CD4-positive, alpha-beta T cell treated with Interleukin-10 for 1 hour (primary cell): Measurements from ENCODE around the gene AGPS.
A peak's percentile ranks its signal among the peaks of the same experiment; 100 is the strongest.
"Not testable (repeated sequence)": the region's sequence is repeated elsewhere in the genome, so short reads cannot be mapped to it uniquely, and the experiment has no call there.

Source experiments
- DNase-seq: peaks from one replicate; pipeline ENCODE4 v3.0.0-alpha.2; 2020

The AGPS gene

GRCh38 chr2:177392373-177393202 is at the start of gene AGPS:
AGPS (plus strand) TSS chr2:177392773; CDS start chr2:177392790, 17 bp downstream.
- DNase-seq: peak; percentile 79

- no peak for DNase-seq
Measured at GRCh38 chr2:177343773-177344172, 48.8 kb upstream of the AGPS start.

DNA sequence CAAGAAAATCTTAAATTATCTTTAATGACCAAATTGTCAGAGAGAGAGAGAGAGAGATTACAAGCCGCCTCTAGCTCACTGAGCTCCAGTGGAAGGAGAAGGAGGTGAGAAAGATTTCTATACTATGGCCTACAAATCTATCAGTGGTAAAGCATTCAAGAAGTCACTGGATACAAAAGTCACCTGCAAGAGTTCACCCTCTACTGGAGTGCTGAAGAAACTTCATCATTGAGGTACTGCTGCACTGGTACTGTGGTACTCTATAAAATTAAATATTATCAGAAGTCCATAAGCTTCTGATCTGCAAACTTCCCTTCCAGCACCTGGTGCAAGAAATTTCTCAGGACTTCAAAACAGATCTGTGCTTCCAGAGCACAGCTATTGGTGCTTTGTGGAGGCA is 48.3 kb upstream of the AGPS start:
- DNase-seq: no peak

DNA sequence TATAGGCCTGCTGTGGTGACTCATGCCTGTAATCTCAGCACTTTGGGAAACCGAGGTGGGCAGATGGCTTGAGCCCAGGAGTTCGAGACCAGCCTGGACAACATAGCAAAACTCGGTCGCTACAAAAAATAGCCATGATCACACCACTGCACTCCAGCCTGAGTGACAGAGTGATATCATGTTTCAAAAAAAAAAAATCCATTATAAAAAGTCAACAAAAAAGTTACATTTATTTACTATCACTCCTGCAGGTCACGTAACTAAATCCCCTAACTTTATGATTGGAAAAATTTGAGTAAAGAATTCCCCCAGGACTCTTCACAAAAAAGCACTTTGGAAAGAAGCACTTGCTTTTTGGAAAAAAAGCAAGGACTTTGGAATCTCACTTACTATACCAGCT is 46.4 kb upstream of the AGPS start:
- no peak for DNase-seq

DNA sequence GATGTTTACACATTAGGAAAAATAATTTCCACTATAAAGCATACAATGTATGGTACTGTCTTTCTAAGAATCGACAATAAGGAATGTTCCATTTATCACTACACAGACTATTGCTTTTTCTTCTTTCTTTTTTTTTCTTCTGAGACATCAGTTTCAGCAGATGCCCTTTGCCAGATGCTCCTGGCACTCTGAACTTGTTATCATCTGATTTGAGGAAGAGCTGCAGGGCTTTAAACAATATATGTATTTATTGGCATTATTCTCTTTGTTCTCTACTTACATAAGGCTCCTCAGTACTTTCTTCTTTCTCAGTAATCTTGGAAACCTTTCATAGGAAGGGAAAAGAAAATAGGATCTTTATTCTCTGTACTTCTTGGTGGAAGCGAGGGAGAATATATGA is 45.0 kb upstream of the AGPS start:
- no peak for DNase-seq

DNA sequence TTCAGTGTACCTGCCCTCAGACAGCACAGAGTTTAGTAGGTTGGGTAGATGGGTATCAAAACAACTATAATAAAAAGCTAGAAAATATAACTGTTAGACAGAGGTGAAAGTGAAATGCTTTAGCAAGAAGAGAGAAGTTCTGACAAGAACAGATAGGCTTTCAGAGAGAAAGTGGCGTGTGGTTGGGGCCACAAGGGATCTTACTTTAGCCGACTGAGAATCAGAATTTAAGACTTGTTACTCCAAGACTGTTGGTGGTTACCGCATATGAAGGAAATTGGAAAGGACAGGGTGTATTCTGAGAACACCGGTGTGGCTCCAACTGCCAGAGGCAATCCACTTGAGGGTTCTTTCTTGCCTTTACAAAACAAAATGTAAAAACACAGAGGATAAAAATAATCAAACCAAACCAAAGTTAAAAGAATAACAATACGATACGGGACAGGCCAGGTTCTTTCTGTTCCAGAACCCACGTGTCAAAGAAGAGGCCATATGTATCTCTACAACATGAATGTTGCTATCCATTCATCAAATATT is 44.4 kb upstream of the AGPS start:
- no peak for DNase-seq

GRCh38 chr2:177348733-177349693 is 43.6 kb upstream of the AGPS start:
- DNase-seq: no peak

GRCh38 chr2:177350624-177351023 is 41.9 kb upstream of the AGPS start:
- not testable (repeated sequence) for DNase-seq

- not testable (repeated sequence) for DNase-seq
Measured at GRCh38 chr2:177351121-177351520, 41.5 kb upstream of the AGPS start.

DNA sequence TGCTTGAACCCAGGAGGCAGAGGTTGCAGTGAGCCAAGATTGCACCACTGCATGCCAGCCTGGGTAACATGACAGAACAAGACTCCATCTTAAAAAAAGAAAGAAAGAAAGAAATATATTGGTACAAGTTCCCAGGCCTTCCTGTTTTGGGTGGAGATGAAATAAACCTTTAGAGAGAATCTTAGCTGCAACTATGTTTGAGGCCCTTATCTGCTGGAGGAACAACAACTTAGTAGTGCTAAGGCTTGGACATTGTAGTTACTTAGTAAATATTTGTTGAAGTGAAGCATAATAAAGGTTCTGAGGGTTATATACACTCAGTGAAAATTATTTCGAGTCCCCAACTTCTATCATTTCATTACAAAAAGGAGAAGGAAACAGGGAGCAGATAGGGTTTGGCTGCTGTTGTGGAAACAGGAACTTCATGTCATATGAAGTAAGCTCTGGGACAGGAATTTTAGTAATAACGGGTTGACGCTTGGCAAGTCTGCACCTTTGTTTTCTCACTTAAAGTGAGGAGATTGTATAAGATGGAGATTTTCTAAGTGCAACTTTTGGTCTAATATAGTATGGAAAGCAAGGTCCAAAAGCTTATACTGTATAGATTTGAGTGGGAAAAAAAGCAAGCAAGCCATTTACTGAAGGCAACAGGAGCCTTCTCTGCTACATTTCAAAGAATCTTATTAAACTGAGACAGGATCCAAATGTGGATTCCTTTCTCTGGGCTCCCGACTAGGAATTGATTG is 40.0 kb upstream of the AGPS start:
- DNase-seq: no peak

DNA sequence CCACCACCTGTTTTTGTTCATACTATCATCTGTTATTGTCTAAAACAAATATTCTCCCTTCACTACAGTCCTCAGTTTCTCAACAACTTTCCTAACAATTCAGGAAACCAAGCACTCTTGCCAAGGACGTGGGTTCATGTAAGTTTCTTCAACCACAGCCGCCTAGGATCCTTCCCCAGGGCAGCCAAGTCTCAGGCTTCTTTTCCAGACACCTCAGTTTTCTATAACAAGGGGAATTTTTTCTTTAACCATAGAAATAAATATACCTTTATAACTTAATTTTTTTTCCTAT is 39.4 kb upstream of the AGPS start:
- DNase-seq: no peak

DNA sequence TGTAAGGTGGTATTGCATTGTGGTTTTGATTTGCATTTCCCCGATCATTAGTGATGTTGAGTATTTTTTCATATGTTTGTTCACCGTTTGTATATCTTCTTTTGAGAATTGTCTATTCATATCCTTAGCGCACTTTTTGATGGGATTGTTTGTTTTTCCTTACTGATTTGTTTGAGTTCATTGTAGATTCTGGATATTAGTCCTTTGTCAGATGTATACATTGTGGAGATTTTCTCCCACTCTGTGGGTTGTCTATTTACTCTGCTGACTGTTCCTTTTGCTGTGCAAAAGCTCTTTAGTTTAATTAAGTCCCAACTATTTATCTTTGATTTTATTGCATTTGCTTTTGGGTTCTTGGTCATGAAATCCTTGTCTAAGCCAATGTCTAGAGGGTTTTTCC is 38.0 kb upstream of the AGPS start:
- not testable (repeated sequence) for DNase-seq

DNA sequence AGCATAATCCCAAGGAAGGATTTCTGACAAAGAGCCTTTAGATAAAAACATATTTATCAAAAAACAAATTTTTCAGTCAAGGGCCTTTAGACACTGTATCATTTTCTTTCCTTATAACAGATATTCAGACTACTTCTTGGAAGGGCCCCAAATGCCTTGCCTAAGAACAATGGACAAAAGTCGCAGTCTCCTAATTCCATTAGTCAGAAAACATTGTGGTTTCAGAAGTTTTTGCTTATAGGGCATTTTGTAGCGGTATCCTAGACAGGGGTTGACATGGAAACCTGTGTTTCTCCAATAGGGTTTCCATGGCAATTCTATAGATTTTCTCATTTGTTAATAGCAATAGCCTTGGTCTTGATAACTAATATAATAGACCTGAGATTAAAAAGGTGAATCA is 36.7 kb upstream of the AGPS start:
- no peak for DNase-seq

DNA sequence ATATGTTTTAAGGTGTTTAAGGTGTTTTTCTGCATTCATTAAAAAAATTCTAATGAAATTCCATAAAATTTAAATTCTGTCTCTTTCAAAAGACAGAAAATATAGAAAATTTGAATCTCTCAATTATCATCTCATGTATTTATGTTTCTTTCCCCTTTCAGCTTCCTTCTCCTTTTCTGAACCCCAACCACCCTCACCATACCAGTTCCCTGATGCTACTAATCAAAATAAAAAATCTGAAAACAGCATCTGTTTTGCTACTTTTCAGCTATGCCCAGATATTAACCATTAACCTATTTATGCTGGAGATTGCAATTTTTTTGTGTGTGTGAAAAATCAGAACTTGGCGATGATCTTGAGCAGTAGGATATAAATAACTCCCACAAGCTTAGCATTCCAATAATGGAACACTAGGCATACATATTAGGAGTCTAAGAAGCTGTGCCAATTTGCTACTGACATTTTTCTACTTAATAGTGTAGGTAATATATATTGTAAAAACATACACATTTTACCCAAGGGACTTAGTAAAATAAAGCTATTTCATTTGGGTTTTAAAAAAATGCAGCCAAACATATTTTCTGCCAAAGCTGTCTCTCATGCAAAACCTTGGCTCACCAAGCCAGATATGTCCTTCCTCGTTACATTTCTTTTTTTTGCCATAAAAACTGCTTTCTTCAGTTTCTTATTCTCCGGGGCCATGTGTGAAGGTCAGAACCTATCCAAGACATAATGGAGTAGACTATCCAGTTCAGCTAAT is 32.6 kb upstream of the AGPS start:
- DNase-seq: no peak

GRCh38 chr2:177362499-177362898 is 30.1 kb upstream of the AGPS start:
- DNase-seq: no peak

DNA sequence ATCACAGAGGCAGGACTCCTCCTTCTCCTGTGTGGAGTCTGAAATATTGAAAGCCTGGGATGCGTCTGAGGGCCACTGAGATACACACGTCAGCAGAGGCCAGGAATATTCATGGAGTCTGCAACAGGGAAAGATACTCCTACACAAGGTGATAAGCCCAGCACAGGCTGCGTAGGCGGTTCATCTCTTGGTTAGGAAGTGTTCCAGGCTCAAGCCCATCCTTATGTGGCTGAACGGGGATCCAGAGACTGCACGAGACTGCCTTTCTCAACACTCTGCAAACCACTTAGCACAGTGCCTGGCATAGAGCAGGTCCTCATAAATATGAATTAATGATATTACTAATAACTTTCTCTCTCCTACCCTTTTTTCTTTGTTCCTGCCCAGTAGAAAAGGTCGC is 29.2 kb upstream of the AGPS start:
- DNase-seq: no peak

DNA sequence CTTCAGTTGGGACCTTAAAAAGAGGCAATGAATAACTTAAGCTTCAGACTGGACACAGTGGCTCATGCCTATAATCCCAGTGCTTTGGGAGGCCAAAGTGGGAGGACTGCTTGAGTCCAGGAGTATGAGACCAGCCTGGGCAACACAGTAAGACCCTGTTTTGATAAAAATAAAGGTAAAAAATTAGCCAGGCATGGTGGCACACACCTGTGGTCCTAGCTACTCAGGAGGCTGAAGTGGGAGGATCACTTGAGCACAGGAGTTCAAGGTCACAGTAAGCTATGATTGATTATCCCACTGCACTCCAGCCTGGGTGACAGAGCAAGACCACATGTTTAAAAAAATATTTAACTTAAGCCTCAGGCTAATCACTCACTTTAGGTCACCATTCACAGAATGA is 26.8 kb upstream of the AGPS start:
- DNase-seq: not testable (repeated sequence)

GRCh38 chr2:177368023-177368422 is 24.6 kb upstream of the AGPS start:
- not testable (repeated sequence) for DNase-seq

GRCh38 chr2:177379354-177379753 is 13.2 kb upstream of the AGPS start:
- DNase-seq: no peak

GRCh38 chr2:177380181-177380580 is 12.4 kb upstream of the AGPS start:
- no peak for DNase-seq

DNA sequence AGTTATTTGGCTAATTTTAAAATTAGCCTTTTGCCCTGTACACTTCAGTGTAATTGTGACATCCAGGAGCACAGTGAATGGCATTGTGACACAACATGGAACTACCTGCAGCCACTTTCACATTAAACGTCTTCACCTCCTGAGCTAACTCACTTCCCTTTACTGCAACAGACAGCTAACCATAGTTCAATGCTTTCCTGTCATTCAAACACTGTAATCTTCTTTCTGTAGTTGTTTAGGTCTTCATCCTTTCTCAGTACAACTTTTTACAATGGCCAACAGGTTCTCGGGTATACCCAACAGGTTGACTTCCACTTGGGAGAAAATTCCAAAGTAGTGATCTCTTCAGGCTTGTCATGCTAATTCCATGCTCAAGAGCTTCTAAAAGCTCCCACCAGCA is 8.6 kb upstream of the AGPS start:
- DNase-seq: no peak

GRCh38 chr2:177385151-177385550 is 7.4 kb upstream of the AGPS start:
- DNase-seq: no peak
